ENCODE measurements around the gene ZNF462.

Gene ZNF462

GRCh38 chr9:107051392-107051791, 188.4 kb downstream of the ZNF462 start:
- DNase-seq (ENCODE audit: low spot score) = no peak
- FAIRE-seq = no peak

- no peak for DNase-seq (ENCODE audit: low spot score)
- FAIRE-seq = no peak
Observed at GRCh38 chr9:107054146-107054545, 191.2 kb downstream of the ZNF462 start.

- DNase-seq (ENCODE audit: low spot score) (no peak), FAIRE-seq (no peak)
Observed at GRCh38 chr9:107059220-107059619, 196.3 kb downstream of the ZNF462 start.

GRCh38 chr9:107060062-107060461, 197.1 kb downstream of the ZNF462 start:
- FAIRE-seq (no peak), DNase-seq (ENCODE audit: low spot score) (no peak)
